HepG2 (cell line): ENCODE measurements around the gene LTB4R. TPM values are rescaled to one million over a fixed set of nuclear protein-coding genes. Genes with fewer than 3 reads are reported as not detected.

Source experiments
- ETV5 ChIP-seq: IDR thresholded peaks from 2 replicates; pipeline ENCODE4 v1.6.1; 2018; ENCODE audit warnings: missing biosample characterization, missing genetic modification reagents, inconsistent platforms, borderline replicate concordance
- KDM2A ChIP-seq: sonication (generic); formaldehyde crosslinking; IDR thresholded peaks from 2 replicates; pipeline ENCODE4 v1.4.0; 2020; ENCODE audit warnings: low read depth, missing genetic modification reagents, borderline replicate concordance
- MTF2 ChIP-seq: sonication (generic); formaldehyde crosslinking; IDR thresholded peaks from 2 replicates; pipeline ENCODE4 v1.5.0; 2020; ENCODE audit warnings: missing genetic modification reagents, borderline replicate concordance
- ZNF207 ChIP-seq: fragments of 450-650 bp; IDR thresholded peaks from 2 replicates; pipeline ENCODE4 v1.6.1; 2016; ENCODE audit warnings: antibody characterized with exemption, borderline replicate concordance
- ZNF274 ChIP-seq: sonication (generic); formaldehyde crosslinking; IDR thresholded peaks from 2 replicates; pipeline ENCODE4 v1.5.1; 2020; ENCODE audit warnings: mild to moderate bottlenecking, missing genetic modification reagents
- ZNF432 ChIP-seq: sonication (generic); formaldehyde crosslinking; IDR thresholded peaks from 2 replicates; pipeline ENCODE4 v1.5.0; 2020; ENCODE audit warnings: missing genetic modification reagents, mild to moderate bottlenecking, borderline replicate concordance
- ZNF441 ChIP-seq: sonication (generic); formaldehyde crosslinking; IDR thresholded peaks from 2 replicates; pipeline ENCODE4 v1.7.0; 2021; ENCODE audit warnings: missing genetic modification reagents, borderline replicate concordance
- ZNF547 ChIP-seq: sonication (generic); formaldehyde crosslinking; IDR thresholded peaks from 2 replicates; pipeline ENCODE4 v1.5.1; 2020; ENCODE audit warnings: mild to moderate bottlenecking, missing genetic modification reagents
- ZNF7 ChIP-seq: IDR thresholded peaks from 2 replicates; pipeline ENCODE4 v1.6.1; 2016; ENCODE audit warnings: missing biosample characterization, missing genetic modification reagents
- ZNF850 ChIP-seq: sonication (generic); formaldehyde crosslinking; conservative IDR thresholded peaks from 2 replicates; pipeline ENCODE4 v1.9.0; 2021; ENCODE audit warnings: mild to moderate bottlenecking, missing genetic modification reagents
- polyA plus RNA-seq, 8 experiments: library from polyadenylated mRNA; depleted of rRNA in 3 of 8; stranded (reverse) in 7 of 8; unstranded in 1 of 8; fragments of >200 nt; fragmentation: Illumina TruSeq in 4 of 8; extraction: Trizol in 4 of 8; gene quantifications; 2 replicates each; pipeline versions ENCODE4 v1.2.1 to v1.2.3, GENCODE V29; 2011 to 2016; ENCODE audit warnings: low read depth in 4 of 8, missing spikeins in 1 of 8, mixed read lengths in 1 of 8; ENCODE audit not compliant: insufficient read depth in 1 of 8
- total RNA-seq, 5 experiments: library from RNA; depleted of rRNA; stranded (reverse); fragments of >200 nt; fragmentation: Illumina TruSeq; extraction: Trizol; gene quantifications; 2 replicates each; pipeline ENCODE4 v1.2.3, GENCODE V29; 2016; ENCODE audit warnings: low read depth in 1 of 5
- TF ChIP-seq, protein P1 (sequence below): sonication (generic); formaldehyde crosslinking; IDR thresholded peaks from 2 replicates; pipeline ENCODE4 v1.4.0; 2020; ENCODE audit warnings: missing genetic modification reagents, borderline replicate concordance
- TF ChIP-seq, protein P2 (sequence below): sonication (generic); formaldehyde crosslinking; IDR thresholded peaks from 2 replicates; pipeline ENCODE4 v1.5.0; 2020; ENCODE audit warnings: mild to moderate bottlenecking, missing genetic modification reagents
- TF ChIP-seq, protein P3 (sequence below): sonication (generic); formaldehyde crosslinking; IDR thresholded peaks from 2 replicates; pipeline ENCODE4 v1.5.1; 2020; ENCODE audit warnings: mild to moderate bottlenecking, moderate library complexity, missing genetic modification reagents
- TF ChIP-seq, protein P4 (sequence below): sonication (generic); formaldehyde crosslinking; IDR thresholded peaks from 2 replicates; pipeline ENCODE4 v1.4.0; 2020; ENCODE audit warnings: low read depth, missing genetic modification reagents

LTB4R gene
- total and polyA plus RNA-seq, 2 of the 13 experiments (the other 11 are each of a cell fraction or from before 2014, with no cell fraction given): 3.2 to 8.2 TPM

DNA sequence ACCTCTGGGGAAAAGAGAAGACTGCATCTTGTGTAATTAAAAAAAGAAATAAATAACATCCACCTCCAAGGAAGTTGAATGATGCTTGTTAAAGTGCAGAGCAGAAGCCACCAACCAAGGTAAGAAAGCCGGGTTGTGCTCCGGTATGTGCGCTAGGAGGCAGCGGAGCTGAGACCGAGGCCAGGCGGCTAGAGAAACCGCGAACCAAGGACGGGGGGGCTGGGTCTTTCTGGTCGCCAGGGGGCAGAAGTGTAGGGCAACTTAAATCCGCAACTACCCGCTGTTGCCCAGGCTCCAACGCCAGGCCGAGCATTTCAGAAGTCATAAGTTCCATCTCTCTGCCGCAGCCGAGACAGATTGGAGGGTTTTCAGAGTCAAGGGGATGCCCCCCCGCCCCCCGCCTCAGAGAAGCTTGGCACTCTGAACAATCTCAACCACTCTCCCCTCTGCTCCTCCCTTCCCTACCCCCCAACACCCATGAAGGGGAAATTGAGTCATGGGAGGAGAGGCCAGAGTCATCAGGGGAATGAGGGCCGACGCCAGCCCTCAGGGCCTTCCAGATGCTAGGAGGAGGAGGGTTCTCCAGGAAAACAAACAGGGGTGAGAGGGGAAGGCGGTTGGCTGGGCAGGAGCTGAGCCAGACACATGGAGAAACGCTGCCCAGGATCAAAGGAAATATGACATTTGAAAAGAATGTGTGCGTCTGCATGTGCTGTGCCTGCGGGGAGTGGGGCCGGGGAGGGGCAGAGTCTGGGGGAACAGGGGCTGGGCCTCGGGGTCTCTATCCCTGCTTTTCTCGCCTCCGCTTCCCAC is 54.5 kb downstream of the LTB4R start (continued):
- TF ChIP-seq ZNF7: no peak
- TF ChIP-seq, protein P1, sequence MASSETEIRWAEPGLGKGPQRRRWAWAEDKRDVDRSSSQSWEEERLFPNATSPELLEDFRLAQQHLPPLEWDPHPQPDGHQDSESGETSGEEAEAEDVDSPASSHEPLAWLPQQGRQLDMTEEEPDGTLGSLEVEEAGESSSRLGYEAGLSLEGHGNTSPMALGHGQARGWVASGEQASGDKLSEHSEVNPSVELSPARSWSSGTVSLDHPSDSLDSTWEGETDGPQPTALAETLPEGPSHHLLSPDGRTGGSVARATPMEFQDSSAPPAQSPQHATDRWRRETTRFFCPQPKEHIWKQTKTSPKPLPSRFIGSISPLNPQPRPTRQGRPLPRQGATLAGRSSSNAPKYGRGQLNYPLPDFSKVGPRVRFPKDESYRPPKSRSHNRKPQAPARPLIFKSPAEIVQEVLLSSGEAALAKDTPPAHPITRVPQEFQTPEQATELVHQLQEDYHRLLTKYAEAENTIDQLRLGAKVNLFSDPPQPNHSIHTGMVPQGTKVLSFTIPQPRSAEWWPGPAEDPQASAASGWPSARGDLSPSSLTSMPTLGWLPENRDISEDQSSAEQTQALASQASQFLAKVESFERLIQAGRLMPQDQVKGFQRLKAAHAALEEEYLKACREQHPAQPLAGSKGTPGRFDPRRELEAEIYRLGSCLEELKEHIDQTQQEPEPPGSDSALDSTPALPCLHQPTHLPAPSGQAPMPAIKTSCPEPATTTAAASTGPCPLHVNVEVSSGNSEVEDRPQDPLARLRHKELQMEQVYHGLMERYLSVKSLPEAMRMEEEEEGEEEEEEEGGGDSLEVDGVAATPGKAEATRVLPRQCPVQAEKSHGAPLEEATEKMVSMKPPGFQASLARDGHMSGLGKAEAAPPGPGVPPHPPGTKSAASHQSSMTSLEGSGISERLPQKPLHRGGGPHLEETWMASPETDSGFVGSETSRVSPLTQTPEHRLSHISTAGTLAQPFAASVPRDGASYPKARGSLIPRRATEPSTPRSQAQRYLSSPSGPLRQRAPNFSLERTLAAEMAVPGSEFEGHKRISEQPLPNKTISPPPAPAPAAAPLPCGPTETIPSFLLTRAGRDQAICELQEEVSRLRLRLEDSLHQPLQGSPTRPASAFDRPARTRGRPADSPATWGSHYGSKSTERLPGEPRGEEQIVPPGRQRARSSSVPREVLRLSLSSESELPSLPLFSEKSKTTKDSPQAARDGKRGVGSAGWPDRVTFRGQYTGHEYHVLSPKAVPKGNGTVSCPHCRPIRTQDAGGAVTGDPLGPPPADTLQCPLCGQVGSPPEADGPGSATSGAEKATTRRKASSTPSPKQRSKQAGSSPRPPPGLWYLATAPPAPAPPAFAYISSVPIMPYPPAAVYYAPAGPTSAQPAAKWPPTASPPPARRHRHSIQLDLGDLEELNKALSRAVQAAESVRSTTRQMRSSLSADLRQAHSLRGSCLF: no peak
- TF ChIP-seq ZNF274 (CRISPR knock-in tag): peak; percentile 94
- 0 out of 2 replicates have a peak, but pooled peaks have one; percentile 54 for TF ChIP-seq ZNF850 (CRISPR knock-in tag)
- TF ChIP-seq, protein P2, sequence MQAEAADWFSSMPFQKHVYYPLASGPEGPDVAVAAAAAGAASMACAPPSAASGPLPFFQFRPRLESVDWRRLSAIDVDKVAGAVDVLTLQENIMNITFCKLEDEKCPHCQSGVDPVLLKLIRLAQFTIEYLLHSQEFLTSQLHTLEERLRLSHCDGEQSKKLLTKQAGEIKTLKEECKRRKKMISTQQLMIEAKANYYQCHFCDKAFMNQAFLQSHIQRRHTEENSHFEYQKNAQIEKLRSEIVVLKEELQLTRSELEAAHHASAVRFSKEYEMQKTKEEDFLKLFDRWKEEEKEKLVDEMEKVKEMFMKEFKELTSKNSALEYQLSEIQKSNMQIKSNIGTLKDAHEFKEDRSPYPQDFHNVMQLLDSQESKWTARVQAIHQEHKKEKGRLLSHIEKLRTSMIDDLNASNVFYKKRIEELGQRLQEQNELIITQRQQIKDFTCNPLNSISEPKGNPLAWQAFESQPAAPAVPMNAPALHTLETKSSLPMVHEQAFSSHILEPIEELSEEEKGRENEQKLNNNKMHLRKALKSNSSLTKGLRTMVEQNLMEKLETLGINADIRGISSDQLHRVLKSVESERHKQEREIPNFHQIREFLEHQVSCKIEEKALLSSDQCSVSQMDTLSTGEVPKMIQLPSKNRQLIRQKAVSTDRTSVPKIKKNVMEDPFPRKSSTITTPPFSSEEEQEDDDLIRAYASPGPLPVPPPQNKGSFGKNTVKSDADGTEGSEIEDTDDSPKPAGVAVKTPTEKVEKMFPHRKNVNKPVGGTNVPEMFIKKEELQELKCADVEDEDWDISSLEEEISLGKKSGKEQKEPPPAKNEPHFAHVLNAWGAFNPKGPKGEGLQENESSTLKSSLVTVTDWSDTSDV (CRISPR knock-in tag): no peak
- no peak for TF ChIP-seq ZNF441 (CRISPR knock-in tag)
- TF ChIP-seq, protein P3, sequence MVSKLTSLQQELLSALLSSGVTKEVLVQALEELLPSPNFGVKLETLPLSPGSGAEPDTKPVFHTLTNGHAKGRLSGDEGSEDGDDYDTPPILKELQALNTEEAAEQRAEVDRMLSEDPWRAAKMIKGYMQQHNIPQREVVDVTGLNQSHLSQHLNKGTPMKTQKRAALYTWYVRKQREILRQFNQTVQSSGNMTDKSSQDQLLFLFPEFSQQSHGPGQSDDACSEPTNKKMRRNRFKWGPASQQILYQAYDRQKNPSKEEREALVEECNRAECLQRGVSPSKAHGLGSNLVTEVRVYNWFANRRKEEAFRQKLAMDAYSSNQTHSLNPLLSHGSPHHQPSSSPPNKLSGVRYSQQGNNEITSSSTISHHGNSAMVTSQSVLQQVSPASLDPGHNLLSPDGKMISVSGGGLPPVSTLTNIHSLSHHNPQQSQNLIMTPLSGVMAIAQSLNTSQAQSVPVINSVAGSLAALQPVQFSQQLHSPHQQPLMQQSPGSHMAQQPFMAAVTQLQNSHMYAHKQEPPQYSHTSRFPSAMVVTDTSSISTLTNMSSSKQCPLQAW: peak; percentile 90
- peak; percentile 48; the same call in 1 of the 2 replicates for TF ChIP-seq ETV5 (CRISPR knock-in tag)
- TF ChIP-seq, protein P4, sequence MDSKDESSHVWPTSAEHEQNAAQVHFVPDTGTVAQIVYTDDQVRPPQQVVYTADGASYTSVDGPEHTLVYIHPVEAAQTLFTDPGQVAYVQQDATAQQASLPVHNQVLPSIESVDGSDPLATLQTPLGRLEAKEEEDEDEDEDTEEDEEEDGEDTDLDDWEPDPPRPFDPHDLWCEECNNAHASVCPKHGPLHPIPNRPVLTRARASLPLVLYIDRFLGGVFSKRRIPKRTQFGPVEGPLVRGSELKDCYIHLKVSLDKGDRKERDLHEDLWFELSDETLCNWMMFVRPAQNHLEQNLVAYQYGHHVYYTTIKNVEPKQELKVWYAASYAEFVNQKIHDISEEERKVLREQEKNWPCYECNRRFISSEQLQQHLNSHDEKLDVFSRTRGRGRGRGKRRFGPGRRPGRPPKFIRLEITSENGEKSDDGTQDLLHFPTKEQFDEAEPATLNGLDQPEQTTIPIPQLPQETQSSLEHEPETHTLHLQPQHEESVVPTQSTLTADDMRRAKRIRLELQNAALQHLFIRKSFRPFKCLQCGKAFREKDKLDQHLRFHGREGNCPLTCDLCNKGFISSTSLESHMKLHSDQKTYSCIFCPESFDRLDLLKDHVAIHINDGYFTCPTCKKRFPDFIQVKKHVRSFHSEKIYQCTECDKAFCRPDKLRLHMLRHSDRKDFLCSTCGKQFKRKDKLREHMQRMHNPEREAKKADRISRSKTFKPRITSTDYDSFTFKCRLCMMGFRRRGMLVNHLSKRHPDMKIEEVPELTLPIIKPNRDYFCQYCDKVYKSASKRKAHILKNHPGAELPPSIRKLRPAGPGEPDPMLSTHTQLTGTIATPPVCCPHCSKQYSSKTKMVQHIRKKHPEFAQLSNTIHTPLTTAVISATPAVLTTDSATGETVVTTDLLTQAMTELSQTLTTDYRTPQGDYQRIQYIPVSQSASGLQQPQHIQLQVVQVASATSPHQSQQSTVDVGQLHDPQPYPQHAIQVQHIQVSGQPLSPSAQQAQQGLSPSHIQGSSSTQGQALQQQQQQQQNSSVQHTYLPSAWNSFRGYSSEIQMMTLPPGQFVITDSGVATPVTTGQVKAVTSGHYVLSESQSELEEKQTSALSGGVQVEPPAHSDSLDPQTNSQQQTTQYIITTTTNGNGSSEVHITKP (CRISPR knock-in tag): peak; percentile 52; the same call in 1 of the 2 replicates
- TF ChIP-seq KDM2A (CRISPR knock-in tag): peak; percentile 96
- TF ChIP-seq ZNF207: no peak
- peak; percentile 85; the same call in 1 of the 2 replicates for TF ChIP-seq ZNF547
- TF ChIP-seq MTF2 (CRISPR knock-in tag): peak; percentile 97
- no peak for TF ChIP-seq ZNF432 (CRISPR knock-in tag)
